ENCODE data around the gene ZNF277. TPM values are rescaled to one million over a fixed set of nuclear protein-coding genes. Genes with fewer than 3 reads are reported as not detected.

Gene ZNF277
- total and polyA plus RNA-seq, 4 donors = 7.8 to 23.5 (median 14.5) TPM

DNA sequence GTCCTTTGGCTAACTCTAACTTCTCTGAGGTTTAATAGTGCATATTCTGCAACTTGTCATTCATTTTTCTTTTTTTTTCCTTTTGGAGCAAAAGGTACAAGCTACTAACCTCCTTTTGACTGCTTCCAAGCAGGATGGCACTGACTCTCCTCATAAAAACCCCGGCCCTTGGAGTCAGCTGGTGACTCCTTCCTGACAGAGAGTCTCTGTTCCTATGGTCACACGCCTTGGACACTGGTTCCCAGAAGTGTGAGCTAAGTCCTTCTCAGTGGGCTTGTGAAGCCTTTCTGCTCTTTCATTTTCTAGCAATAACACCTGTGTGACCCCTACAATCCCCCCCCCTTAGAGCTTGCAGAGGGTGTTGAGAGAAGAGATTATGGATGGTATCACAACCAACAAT, 22.0 kb upstream of the ZNF277 start:
- Histone ChIP-seq H3K36me3 (ENCODE audit: control insufficient read depth in 4 of 4, insufficient read depth in 3 of 4, low read depth in 1 of 4, low read length in 3 of 4) (no peaks in the 10 kb centered on the region), H3K27ac (ENCODE audit: low read depth in 1 of 2, low read length in 2 of 2) (no peak overlapping the region), H3K4me3 (ENCODE audit: low read depth in 1 of 3, low read length in 3 of 3) (no peak overlapping the region), H3K9me3 (ENCODE audit: control insufficient read depth in 4 of 4, low read length in 3 of 4) (no peaks in the 10 kb centered on the region), H3K27me3 (ENCODE audit: control insufficient read depth in 4 of 4, insufficient read depth in 4 of 4, low read length in 3 of 4) (no peaks in the 10 kb centered on the region), H3K4me1 (ENCODE audit: control insufficient read depth in 4 of 4, insufficient read depth in 4 of 4, low read length in 3 of 4) (peaks cover 0 to 4% (median 1%) of the 10 kb centered on the region in 4 donors), H3K9ac (ENCODE audit: low read depth in 1 of 2, low read length in 2 of 2) (no peak overlapping the region)
- DNase-seq (ENCODE audit: low spot score) = no peak
- 89% methylated on average over 2 of the region's 2 CpGs for WGBS
- no peak for TF ChIP-seq SP1 (IDR thresholded peaks at IDR 0.05)
- no peak for TF ChIP-seq GABPA (IDR thresholded peaks at IDR 0.05 in 1 of 2, conservative IDR thresholded peaks at IDR 0.05 in 1 of 2)
- TF ChIP-seq HNF4A (conservative IDR thresholded peaks at IDR 0.05) = no peak
- no peak for TF ChIP-seq EGR1 (IDR thresholded peaks at IDR 0.05; ENCODE audit: low read depth in 2 of 2)
- no peak for TF ChIP-seq YY1 (IDR thresholded peaks at IDR 0.05)
- no peak for TF ChIP-seq JUND (IDR thresholded peaks at IDR 0.05)

DNA sequence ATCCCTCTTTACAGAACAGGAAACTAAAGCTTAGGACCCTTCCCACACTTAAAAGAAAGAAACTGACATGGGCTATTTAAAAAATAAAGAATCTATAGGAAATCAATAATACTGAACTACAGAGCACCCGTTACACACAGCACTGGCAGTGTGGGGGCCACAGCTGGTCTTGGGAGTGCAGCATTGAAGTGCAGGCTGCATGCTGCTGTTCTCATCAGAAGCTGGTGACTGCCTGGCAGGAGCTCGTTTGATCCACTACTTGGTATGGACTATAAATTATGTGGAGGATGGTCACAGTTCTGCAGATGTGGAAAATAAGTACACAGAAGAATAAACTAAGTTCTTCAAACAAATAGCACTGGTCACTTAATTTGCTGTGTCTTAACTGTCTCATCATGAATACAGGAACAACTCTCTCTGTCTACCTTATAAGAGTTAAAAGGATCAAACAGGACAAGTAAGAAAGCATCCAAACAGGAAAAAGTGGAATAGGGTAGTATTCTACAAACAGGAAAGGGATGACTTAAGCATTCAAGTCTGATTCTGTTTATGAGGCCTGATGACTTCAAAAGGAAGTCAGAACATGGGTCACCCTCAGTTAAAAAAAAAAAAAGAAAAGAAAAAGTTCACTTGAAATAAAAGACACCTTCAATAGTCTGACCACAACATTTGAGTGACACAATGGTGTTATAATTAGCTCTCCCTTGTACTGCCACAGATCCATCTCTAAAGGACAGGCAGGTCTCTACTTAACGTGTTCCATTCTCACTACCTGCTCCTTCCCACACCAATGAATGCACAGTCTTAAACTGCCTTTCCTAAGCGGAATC, 21.3 kb upstream of the ZNF277 start:
- H3K4me3 ChIP-seq (ENCODE audit: low read depth in 1 of 3, low read length in 3 of 3) = no peak overlapping the region
- H3K27me3 ChIP-seq (ENCODE audit: control insufficient read depth in 4 of 4, insufficient read depth in 4 of 4, low read length in 3 of 4) = no peaks in the 10 kb centered on the region
- H3K9ac ChIP-seq (ENCODE audit: low read depth in 1 of 2, low read length in 2 of 2) = no peak overlapping the region
- H3K27ac ChIP-seq (ENCODE audit: low read depth in 1 of 2, low read length in 2 of 2) = no peak overlapping the region
- no peaks in the 10 kb centered on the region for H3K36me3 ChIP-seq (ENCODE audit: control insufficient read depth in 4 of 4, insufficient read depth in 3 of 4, low read depth in 1 of 4, low read length in 3 of 4)
- TF ChIP-seq, protein P1, sequence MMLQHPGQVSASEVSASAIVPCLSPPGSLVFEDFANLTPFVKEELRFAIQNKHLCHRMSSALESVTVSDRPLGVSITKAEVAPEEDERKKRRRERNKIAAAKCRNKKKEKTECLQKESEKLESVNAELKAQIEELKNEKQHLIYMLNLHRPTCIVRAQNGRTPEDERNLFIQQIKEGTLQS (IDR thresholded peaks at IDR 0.05) = no peak
- TF ChIP-seq NR2F2 (IDR thresholded peaks at IDR 0.05) = no peak
- no peak for TF ChIP-seq TAF1 (conservative IDR thresholded peaks at IDR 0.05)
- no peak for TF ChIP-seq SP1 (IDR thresholded peaks at IDR 0.05)
- TF ChIP-seq, protein P2, sequence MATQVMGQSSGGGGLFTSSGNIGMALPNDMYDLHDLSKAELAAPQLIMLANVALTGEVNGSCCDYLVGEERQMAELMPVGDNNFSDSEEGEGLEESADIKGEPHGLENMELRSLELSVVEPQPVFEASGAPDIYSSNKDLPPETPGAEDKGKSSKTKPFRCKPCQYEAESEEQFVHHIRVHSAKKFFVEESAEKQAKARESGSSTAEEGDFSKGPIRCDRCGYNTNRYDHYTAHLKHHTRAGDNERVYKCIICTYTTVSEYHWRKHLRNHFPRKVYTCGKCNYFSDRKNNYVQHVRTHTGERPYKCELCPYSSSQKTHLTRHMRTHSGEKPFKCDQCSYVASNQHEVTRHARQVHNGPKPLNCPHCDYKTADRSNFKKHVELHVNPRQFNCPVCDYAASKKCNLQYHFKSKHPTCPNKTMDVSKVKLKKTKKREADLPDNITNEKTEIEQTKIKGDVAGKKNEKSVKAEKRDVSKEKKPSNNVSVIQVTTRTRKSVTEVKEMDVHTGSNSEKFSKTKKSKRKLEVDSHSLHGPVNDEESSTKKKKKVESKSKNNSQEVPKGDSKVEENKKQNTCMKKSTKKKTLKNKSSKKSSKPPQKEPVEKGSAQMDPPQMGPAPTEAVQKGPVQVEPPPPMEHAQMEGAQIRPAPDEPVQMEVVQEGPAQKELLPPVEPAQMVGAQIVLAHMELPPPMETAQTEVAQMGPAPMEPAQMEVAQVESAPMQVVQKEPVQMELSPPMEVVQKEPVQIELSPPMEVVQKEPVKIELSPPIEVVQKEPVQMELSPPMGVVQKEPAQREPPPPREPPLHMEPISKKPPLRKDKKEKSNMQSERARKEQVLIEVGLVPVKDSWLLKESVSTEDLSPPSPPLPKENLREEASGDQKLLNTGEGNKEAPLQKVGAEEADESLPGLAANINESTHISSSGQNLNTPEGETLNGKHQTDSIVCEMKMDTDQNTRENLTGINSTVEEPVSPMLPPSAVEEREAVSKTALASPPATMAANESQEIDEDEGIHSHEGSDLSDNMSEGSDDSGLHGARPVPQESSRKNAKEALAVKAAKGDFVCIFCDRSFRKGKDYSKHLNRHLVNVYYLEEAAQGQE (IDR thresholded peaks at IDR 0.05) = no peak
- TF ChIP-seq, protein P3, sequence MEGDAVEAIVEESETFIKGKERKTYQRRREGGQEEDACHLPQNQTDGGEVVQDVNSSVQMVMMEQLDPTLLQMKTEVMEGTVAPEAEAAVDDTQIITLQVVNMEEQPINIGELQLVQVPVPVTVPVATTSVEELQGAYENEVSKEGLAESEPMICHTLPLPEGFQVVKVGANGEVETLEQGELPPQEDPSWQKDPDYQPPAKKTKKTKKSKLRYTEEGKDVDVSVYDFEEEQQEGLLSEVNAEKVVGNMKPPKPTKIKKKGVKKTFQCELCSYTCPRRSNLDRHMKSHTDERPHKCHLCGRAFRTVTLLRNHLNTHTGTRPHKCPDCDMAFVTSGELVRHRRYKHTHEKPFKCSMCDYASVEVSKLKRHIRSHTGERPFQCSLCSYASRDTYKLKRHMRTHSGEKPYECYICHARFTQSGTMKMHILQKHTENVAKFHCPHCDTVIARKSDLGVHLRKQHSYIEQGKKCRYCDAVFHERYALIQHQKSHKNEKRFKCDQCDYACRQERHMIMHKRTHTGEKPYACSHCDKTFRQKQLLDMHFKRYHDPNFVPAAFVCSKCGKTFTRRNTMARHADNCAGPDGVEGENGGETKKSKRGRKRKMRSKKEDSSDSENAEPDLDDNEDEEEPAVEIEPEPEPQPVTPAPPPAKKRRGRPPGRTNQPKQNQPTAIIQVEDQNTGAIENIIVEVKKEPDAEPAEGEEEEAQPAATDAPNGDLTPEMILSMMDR (IDR thresholded peaks at IDR 0.05; ENCODE audit: low read depth, low read length, missing input control) = no peak
- TF ChIP-seq RXRA (IDR thresholded peaks at IDR 0.05) = no peak
- no peak for TF ChIP-seq FOXA2 (IDR thresholded peaks at IDR 0.05)
- WGBS = 80% methylated on average over 4 of the region's 4 CpGs
- DNase-seq (ENCODE audit: low spot score) = no peak
- H3K4me1 ChIP-seq (ENCODE audit: control insufficient read depth in 4 of 4, insufficient read depth in 4 of 4, low read length in 3 of 4) = peaks cover 0 to 4% (median 1%) of the 10 kb centered on the region in 4 donors
- no peaks in the 10 kb centered on the region for H3K9me3 ChIP-seq (ENCODE audit: control insufficient read depth in 4 of 4, low read length in 3 of 4)
